ENCODE data around the gene EPAS1. TPM values are rescaled to one million over a fixed set of nuclear protein-coding genes. Genes with fewer than 3 reads are reported as not detected.
A peak's percentile ranks its signal among the peaks of the same experiment; 100 is the strongest.

EPAS1 gene
- polyA plus RNA-seq, 4 donors = 49.1 to 64.0 (median 50.3) TPM

DNA sequence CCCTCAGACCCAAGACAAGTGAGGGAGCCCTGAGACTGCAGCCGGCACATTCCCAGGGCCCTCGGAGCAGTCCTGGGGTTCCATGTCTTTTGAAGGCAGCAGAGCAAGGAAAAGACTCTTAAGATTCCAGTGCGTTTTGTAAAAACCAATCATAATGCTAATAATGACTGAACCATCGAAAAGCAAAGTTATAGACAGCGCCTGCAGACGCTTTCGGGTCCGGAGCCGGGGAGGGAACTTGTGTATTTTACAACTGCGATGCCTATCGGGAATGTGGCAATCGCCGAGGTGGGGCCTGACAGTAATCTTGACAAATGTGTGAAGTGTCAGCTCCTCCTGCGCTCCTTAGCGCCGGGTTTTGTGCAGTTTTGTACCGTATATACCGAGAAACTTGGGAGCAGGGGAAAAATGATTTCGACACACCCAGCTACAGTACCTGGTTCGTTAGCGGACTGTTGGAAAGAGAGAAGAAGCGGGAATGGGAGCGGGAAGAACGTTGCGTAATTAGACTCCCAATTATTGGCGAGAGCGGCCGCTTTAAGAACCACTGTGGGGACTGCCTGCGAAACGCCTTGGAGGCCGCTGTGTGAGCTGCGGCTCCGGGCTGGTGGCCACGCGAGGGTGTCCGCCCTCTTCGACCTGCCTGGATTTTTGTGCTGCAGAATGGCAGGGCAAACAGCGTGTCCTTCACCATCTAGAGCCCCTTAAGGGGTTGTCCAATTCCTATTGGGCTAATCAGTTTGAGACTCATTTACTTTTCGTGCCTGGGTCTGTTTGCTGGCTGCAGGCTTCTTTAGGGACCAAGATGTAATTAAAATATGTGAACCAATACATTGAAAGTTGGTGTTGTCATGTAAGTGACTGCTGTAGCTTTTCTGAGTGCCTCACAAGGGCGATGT lies 2.4 kb downstream of the EPAS1 start:
- peak in 1 of 4 donors; percentile 38 for DNase-seq (ENCODE audit: low read depth in 4 of 4, low spot score in 3 of 4)

DNA sequence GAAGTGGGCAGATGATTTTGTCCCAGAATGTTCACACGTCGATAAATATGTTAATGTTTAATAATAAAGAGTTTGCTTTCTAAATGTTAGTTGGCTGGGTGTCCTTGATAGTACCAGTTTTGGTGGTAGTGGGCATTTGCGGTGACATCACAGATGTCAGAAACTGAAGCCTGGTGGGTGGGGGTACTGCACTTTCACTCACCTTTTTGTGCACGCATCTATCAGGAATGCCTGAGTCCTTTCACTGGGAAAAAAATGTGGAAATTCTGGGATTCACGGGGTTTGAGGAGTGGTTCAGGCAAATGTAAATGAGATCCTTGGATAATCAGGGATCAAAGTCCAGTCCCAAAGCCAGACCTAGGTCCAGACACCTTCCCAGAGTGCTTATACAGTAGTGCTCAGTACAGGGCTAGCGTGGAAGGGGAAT lies 3.2 kb downstream of the EPAS1 start:
- no peak for DNase-seq (ENCODE audit: low read depth in 4 of 4, low spot score in 3 of 4)

DNA sequence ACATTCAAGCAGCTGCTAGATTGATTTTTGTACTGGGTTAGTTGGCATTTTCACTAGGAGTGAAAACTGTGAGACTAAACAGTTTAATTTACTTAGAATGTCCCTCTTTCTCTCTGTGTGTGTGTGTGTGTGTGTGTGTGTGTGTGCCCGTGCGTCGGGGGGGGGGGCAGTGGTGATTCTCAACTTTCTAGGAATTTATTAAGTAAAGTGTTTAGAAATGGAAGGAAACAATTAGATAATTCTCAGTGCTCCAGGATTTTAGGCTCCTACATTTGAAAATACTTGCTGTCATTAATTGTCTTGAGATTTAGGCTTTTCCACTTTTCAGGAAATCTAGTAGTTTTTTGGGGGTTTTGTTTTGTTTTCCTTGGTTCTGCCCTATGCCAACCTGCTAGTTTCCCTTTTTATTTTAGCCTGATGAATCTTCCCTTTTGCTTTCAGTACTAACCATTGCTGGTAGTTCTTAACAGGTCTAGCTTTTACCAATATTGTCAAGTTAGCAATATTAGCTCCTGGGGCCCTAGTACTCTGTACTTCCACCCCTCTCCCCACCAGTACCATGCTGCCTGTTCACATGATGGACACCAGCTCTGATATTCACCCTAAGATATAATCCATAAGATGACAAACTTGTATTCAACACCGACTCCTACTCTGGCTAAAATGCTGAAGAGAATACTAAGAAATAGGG lies 4.9 kb downstream of the EPAS1 start:
- DNase-seq (ENCODE audit: low read depth in 4 of 4, low spot score in 3 of 4) = no peak

- DNase-seq (ENCODE audit: low read depth in 4 of 4, low spot score in 3 of 4) = no peak
Measured at GRCh38 chr2:46303233-46303632, 6.0 kb downstream of the EPAS1 start.

- no peak for DNase-seq (ENCODE audit: low read depth in 4 of 4, low spot score in 3 of 4)
Measured at GRCh38 chr2:46303822-46304221, 6.6 kb downstream of the EPAS1 start.

GRCh38 chr2:46304635-46305034 lies 7.4 kb downstream of the EPAS1 start:
- DNase-seq (ENCODE audit: low read depth in 4 of 4, low spot score in 3 of 4) = no peak

GRCh38 chr2:46305187-46305586 lies 8.0 kb downstream of the EPAS1 start:
- DNase-seq (ENCODE audit: low read depth in 4 of 4, low spot score in 3 of 4) = no peak

DNA sequence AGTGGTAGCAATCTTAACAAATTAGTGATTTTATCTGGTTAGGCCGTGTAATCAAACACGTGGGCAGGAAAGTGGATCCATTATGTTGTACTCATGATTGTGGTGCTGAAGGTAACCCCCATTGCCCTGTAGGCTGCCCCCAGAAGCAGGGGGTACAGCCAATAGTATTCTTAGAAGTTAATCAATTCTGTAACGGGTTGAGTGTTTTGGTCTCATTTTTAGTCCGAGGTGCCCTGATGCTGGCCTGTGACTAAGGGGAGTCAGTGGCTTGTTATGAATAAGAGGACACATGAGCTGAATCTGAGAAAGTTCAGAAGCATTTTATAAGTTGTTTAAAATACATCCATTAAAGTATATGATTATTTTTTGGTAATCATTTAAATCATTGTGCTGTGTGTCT lies 8.6 kb downstream of the EPAS1 start:
- no peak for DNase-seq (ENCODE audit: low read depth in 4 of 4, low spot score in 3 of 4)

DNA sequence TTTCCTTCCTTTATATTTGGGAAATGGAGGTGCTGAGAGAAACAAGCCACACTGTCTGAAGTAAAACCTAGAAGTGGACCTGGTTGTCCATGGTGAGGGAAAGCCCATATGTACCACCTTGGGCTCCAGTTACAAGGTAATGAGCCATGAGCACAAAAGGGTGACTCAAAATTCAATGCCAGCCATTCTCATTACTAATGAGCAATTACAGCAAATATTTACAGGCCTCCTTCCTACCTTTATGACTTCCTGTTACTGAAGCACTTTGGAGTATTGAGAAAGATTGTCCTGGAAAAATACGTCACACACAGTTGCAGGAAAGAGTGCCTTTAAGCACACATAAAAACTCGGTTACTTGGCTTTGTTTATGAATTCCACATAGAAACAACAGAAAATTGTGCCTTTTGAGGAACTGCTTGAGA lies 9.1 kb downstream of the EPAS1 start:
- no peak for DNase-seq (ENCODE audit: low read depth in 4 of 4, low spot score in 3 of 4)

- DNase-seq (ENCODE audit: low read depth in 4 of 4, low spot score in 3 of 4) = no peak
Measured at GRCh38 chr2:46306988-46307655, 9.9 kb downstream of the EPAS1 start.

DNA sequence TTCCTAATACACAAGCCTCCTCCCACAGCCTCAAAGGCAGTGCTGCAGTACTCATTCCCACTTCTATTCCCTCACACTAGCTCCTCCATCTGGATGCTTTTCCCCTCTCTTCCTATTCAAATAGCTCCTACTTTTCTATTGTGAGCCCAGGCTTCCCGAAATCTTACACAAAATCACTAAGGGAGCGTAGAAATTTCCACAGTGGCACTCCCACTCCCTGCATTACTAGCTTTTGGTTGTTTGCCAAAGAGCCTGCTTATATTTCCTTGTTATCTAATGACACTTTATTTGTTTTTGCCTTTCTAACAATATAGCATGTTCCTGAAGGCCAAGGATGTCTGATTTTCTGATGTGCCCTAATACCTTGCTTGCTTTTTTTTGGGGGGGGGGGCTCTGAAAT lies 10.9 kb downstream of the EPAS1 start:
- no peak for DNase-seq (ENCODE audit: low read depth in 4 of 4, low spot score in 3 of 4)

GRCh38 chr2:46308629-46309028 lies 11.4 kb downstream of the EPAS1 start:
- DNase-seq (ENCODE audit: low read depth in 4 of 4, low spot score in 3 of 4) = no peak

DNA sequence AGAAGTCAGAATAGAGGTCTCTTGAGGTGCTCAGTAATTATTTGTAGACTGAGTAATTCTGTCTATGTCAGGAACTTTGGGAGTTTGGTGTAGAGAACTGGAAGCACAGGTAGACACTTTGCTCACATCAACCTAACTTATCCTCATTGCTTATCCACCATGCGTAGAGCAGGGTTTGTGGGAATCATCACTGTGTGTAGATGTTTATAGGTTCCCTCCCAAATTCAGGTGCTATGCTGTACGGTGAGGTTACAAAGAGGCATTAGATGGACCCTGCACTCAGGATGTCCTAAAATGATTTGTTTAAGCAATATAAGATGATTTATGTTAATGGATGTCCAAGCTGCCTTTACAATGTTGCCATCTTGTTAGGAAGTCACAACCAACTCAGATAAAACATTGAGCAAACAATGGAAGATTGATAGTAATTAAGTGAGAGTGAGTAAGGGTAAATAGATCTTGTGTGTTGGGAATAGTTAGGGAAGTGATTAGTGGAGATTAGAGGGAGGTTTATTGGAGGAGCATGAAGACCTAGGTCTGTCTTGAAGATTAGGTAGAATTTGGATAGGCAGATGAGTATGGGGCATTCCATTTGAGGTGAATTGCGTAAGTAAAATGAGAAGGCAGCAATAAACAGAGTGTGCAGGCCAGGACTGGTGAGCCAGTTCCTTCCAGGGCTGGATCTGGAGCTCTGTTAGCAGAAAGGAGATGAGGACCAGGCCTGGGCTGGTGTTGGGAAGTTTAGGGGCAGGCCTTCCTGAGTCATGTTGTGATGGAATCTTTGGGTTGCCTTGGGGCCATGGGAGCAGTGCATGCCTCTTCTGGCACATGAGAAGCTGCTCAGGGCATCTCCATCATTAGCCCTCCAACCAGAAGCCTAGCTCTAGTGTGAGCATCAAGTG lies 12.1 kb downstream of the EPAS1 start:
- DNase-seq (ENCODE audit: low read depth in 4 of 4, low spot score in 3 of 4) = no peak

DNA sequence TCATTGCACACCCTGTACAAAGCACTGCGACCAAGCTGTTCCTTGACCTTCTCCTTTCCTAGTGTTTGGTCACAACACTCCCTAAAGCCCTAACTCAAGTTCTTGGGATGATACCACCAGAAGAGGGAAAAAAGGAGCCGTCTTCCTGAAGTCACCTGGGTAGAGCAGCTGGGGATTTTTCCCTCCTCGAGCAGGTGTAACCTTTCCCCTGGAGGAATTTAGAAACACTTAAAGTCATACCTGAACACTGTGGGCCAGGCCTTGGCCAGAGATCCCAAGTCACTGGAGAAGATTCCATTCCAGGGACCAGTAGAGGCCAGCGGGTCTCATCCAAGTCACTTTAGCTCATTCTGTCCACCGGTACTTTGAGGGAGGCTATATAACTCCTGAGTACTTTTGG lies 13.2 kb downstream of the EPAS1 start:
- no peak for DNase-seq (ENCODE audit: low read depth in 4 of 4, low spot score in 3 of 4)

GRCh38 chr2:46311651-46312223 lies 14.5 kb downstream of the EPAS1 start:
- no peak for DNase-seq (ENCODE audit: low read depth in 4 of 4, low spot score in 3 of 4)

- no peak for DNase-seq (ENCODE audit: low read depth in 4 of 4, low spot score in 3 of 4)
Measured at GRCh38 chr2:46313063-46313462, 15.9 kb downstream of the EPAS1 start.

DNA sequence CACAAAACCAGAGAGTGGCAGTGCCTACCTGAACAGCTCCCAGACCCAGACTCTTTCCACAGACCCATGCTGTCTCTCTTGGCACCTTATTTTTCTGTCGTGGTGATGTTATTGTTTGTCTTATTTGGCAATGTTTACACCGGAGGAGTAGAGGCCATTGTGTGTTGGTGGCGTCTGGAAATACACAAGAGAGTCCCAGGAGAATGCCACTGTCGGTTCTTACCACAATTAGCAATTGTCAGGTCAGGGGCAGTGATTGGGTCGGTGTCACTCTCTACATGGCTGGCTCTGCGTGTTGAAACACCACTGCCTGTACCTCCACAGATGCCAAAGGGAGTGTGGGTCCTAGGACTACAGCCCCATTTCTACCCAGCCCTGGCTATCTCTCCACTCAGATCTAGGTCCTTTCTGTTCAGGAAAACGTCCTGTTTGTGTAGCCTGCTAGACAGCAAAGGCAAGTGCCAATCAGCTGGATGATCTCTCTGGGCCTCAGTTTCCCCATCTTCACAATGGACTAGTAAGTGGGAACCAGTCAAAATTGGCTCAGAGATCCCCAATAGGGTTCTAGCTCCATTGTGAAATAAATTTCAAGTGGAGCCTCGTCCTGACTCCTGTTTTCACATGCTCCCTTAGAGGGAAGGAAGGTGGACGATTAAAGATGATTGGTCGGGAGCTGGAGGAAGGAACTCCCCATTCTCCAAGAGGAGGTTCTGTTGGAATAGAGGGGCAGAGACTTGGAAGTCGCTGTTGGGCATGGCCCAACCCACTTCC lies 17.0 kb downstream of the EPAS1 start:
- DNase-seq (ENCODE audit: low read depth in 4 of 4, low spot score in 3 of 4) = no peak

GRCh38 chr2:46315103-46315890 lies 18.1 kb downstream of the EPAS1 start:
- DNase-seq (ENCODE audit: low read depth in 4 of 4, low spot score in 3 of 4) = no peak

All from right renal pelvis (tissue), 4 donors.